Endothelial cell (in vitro differentiated cells): ENCODE results near the gene ASCL2. TPM values are rescaled to one million over a fixed set of nuclear protein-coding genes. Genes with fewer than 3 reads are reported as not detected.

Experiments
- DNase-seq: peaks from one replicate; pipeline ENCODE4 v3.0.0; 2021; ENCODE audit warnings: low spot score
- H3K27ac Mint-ChIP-seq: one replicate; pipeline ENCODE4 v1.8.0; 2021; ENCODE audit warnings: mixed read lengths, inconsistent platforms; ENCODE audit not compliant: unreplicated experiment
- H3K27me3 Mint-ChIP-seq: one replicate; pipeline ENCODE4 v1.8.0; 2021; ENCODE audit warnings: mild to moderate bottlenecking, moderate library complexity, mixed read lengths, inconsistent platforms; ENCODE audit not compliant: unreplicated experiment
- H3K36me3 Mint-ChIP-seq: one replicate; pipeline ENCODE4 v1.8.0; 2021; ENCODE audit warnings: mild to moderate bottlenecking, low read depth, mixed read lengths, inconsistent platforms; ENCODE audit not compliant: unreplicated experiment
- H3K4me1 Mint-ChIP-seq: one replicate; pipeline ENCODE4 v1.8.0; 2021; ENCODE audit warnings: mild to moderate bottlenecking, mixed read lengths, inconsistent platforms; ENCODE audit not compliant: unreplicated experiment
- H3K4me3 Mint-ChIP-seq: one replicate; pipeline ENCODE4 v1.8.0; 2021; ENCODE audit warnings: mild to moderate bottlenecking, mixed read lengths, inconsistent platforms; ENCODE audit not compliant: unreplicated experiment
- H3K9me3 Mint-ChIP-seq: one replicate; pipeline ENCODE4 v1.8.0; 2021; ENCODE audit warnings: mixed read lengths, inconsistent platforms; ENCODE audit not compliant: unreplicated experiment
- total RNA-seq: library from RNA; stranded (reverse); fragmentation: NEBNext Ultra II Directional; extraction: Animal tissue kit (Norgen Biotek cat#: 25700); gene quantifications from one replicate; pipeline ENCODE4 v1.2.1, GENCODE V29; 2021; ENCODE audit not compliant: unreplicated experiment
- TF ChIP-seq, protein P1 (sequence below): fragments of 200-600 bp; sonication (generic); IDR thresholded peaks from one replicate; pipeline ENCODE4 v1.5.0; 2021; ENCODE audit warnings: antibody characterized with exemption; ENCODE audit not compliant: unreplicated experiment

Gene ASCL2
- total RNA-seq, 1 donor from 2014 or later = not detected

DNA sequence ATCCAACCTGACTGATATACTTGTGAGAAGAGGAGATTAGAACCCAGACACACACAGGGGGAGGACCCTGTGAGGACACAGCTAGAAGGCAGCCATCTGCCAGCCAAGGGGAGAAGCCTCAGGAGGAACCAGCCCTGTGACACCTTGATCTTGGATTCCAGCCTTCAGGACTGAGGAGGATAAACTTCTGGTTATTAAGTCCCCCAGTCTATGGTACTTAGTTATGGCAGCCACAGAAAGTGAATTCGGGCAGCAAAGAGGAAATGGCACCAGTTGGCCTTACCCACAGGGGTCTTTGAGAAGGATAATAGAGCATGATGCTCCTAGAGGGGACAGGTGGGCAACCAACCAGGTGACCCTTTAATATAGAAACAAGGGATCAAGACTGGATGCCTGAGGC lies 49.4 kb downstream of the ASCL2 start:
- H3K4me1 Mint-ChIP-seq = no peaks in the 10 kb centered on the region
- no peaks in the 10 kb centered on the region for H3K9me3 Mint-ChIP-seq
- H3K27me3 Mint-ChIP-seq = peaks cover 4% of the 10 kb centered on the region
- no peak for DNase-seq
- TF ChIP-seq, protein P1, sequence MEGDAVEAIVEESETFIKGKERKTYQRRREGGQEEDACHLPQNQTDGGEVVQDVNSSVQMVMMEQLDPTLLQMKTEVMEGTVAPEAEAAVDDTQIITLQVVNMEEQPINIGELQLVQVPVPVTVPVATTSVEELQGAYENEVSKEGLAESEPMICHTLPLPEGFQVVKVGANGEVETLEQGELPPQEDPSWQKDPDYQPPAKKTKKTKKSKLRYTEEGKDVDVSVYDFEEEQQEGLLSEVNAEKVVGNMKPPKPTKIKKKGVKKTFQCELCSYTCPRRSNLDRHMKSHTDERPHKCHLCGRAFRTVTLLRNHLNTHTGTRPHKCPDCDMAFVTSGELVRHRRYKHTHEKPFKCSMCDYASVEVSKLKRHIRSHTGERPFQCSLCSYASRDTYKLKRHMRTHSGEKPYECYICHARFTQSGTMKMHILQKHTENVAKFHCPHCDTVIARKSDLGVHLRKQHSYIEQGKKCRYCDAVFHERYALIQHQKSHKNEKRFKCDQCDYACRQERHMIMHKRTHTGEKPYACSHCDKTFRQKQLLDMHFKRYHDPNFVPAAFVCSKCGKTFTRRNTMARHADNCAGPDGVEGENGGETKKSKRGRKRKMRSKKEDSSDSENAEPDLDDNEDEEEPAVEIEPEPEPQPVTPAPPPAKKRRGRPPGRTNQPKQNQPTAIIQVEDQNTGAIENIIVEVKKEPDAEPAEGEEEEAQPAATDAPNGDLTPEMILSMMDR = no peak
- no peak overlapping the region for H3K4me3 Mint-ChIP-seq
- no peak overlapping the region for H3K27ac Mint-ChIP-seq
- no peaks in the 10 kb centered on the region for H3K36me3 Mint-ChIP-seq

DNA sequence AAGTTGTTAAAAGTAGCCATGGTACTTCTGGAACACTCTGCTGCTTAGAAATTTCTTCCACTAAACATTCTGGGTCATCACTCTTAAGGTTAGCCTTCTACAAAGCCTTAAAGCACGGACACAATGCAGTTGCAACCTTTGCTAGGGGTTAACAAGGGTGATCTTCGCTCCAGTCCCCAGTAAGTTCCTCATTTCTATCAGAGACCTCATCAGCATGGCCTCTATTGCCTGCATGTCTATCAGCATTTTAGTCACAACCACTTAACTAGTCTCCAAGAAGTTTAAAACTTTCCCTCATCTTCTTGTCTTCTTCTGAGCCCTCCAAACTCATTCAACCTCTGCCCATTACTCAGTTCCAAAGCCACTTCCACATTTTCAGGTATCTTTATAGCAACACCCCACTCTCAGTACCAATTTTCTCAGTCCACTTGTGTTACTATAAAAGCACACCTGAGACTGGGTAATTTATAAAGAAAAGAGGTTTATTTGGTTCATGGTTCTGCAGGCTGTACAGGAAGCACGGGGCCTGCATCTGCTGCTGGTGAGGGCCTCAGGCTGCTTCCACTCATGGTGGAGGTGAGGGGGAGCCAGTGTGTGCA lies 50.1 kb downstream of the ASCL2 start:
- Mint-ChIP-seq H3K27ac (no peak overlapping the region), H3K9me3 (no peaks in the 10 kb centered on the region), H3K36me3 (no peaks in the 10 kb centered on the region), H3K4me1 (no peaks in the 10 kb centered on the region), H3K4me3 (no peak overlapping the region), H3K27me3 (peaks cover 6% of the 10 kb centered on the region)
- TF ChIP-seq, protein P1 = no peak
- no peak for DNase-seq

DNA sequence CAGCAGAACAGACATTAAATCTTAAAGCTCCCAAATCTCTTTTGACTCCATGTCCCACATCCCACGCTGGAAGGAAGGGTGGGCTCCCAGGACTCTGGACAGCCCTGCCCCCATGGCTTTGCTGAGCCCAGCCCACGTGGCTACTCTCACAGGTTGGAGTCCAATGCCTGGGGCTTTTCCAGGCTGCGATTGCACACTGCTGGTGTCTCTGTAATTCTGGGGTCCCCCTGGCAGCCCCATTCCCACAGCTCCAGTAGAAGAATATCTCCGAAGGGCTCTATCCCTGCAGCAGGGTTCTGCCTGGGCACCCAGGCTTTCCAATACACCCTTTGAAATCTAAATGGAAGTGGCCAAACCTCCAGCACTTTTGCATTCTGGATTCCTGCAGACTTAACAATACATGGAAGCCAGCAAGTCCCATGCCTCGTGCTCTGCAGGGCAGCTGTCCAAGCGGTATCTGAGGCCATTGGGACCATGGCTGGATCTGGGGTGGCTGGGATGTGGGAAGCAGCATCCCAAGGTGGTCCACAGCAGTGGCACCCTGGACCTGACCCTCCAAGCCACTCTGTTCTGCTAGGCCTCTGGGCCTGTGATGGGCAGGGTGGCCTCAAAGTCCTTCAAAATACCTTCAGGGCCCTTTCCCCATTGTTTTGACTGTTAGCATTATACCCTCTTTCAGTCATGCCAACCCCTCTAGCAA lies 50.9 kb downstream of the ASCL2 start:
- TF ChIP-seq, protein P1 = no peak
- Mint-ChIP-seq H3K9me3 (no peaks in the 10 kb centered on the region), H3K36me3 (no peaks in the 10 kb centered on the region), H3K27ac (no peak overlapping the region), H3K27me3 (peaks cover 9% of the 10 kb centered on the region), H3K4me1 (no peaks in the 10 kb centered on the region), H3K4me3 (no peak overlapping the region)
- DNase-seq = no peak

Other genes with a start within 250 kb of the ASCL2 start
- gene IGF2, start 131.2 kb downstream of the ASCL2 start, total RNA-seq = 2.1 TPM
- not detected for gene INS, start 109.4 kb downstream of the ASCL2 start, total RNA-seq
- gene TH, start 98.8 kb downstream of the ASCL2 start, total RNA-seq = not detected
- gene C11orf21, start 31.3 kb upstream of the ASCL2 start, total RNA-seq = 0.13 TPM
- gene TSPAN32, start 31.4 kb upstream of the ASCL2 start, total RNA-seq = 0.23 TPM
- gene CD81, start 106.7 kb upstream of the ASCL2 start, total RNA-seq = 424 TPM
- 48.4 TPM for gene TSSC4, start 130.2 kb upstream of the ASCL2 start, total RNA-seq
- 0.38 TPM for gene TRPM5, start 173.9 kb upstream of the ASCL2 start, total RNA-seq
- 35.3 TPM for gene KCNQ1, start 174.4 kb upstream of the ASCL2 start, total RNA-seq